ENCODE results near the gene TBL1X.

- TF ChIP-seq POLR2AphosphoS5 (IDR thresholded peaks at IDR 0.05; ENCODE audit: low read depth) (no peak), JUNB (IDR thresholded peaks at IDR 0.05; ENCODE audit: unreplicated experiment) (no peak), CTCF (conservative IDR thresholded peaks at IDR 0.05; ENCODE audit: low read depth in 2 of 2) (no peak), STAT1 (IDR thresholded peaks at IDR 0.05; ENCODE audit: unreplicated experiment) (no peak), EZH2 (IDR thresholded peaks at IDR 0.05; ENCODE audit: low read depth, unreplicated experiment) (no peak), ZNF331 (CRISPR knock-in tag; IDR thresholded peaks at IDR 0.05; ENCODE audit: low read depth) (no peak), EZH2phosphoT487 (IDR thresholded peaks at IDR 0.05; ENCODE audit: unreplicated experiment) (no peak), REST (IDR thresholded peaks at IDR 0.05; ENCODE audit: unreplicated experiment) (no peak), ZNF114 (CRISPR knock-in tag; IDR thresholded peaks at IDR 0.05) (no peak), CREB1 (CRISPR knock-in tag; IDR thresholded peaks at IDR 0.05; ENCODE audit: low read depth) (no peak), ETS1 (IDR thresholded peaks at IDR 0.05) (no peak), NANOG (IDR thresholded peaks at IDR 0.05; ENCODE audit: borderline replicate concordance) (no peak)
Measured at GRCh38 chrX:9420275-9421265, 44.3 kb upstream of the TBL1X start.

Data from GM23338 (cell line).